ENCODE data around the gene POU6F2.

The POU6F2 gene

DNA sequence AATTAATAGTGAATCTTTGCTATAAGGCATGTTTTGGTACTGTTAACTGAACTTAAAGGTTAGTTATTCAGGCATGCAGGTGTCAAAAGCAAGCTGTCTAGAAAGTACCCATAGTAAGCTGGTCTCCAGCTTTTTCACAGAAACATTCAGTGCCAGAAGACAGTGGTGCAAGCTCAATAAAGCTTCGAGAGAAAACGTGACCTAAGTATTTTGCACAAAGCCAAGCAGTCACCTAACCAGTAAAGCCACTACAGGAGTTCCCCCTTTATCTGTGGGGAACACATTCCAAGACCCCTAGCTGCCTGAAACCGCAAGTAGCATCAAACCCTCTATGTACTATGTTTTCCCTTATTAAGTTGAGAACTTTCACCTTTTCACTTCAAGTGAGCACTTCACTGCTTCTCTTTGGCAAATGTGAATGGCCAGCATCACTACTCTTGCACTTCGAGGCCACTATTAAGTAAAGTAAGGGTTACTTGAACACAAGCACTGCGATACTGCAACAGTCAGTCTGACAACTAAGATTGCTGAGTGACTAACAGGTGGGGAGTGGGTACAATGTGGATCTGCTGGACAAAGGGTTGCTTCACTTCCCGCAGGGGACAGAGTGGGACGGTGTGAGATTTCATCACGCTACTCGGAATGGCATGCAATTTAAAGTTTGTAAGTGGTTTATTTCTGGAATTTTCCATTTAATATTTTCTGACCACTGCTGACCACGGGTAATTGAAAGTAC lies 334.7 kb downstream of the POU6F2 start:
- Histone ChIP-seq H3K4me1 (ENCODE audit: control insufficient read depth, insufficient read depth, low read length) (no peaks in the 10 kb centered on the region), H3K36me3 (ENCODE audit: control insufficient read depth in 2 of 2, insufficient read depth in 1 of 2, low read length in 2 of 2) (no peaks in the 10 kb centered on the region), H3K9me3 (ENCODE audit: control insufficient read depth, insufficient read depth, low read depth, low read length) (no peaks in the 10 kb centered on the region), H3K27ac (ENCODE audit: extremely low read depth, low read depth, low read length) (no peak overlapping the region), H3K4me3 (ENCODE audit: low read depth, low read length) (no peak overlapping the region)
- POLR2A ChIA-PET, result no interaction called here
- CTCF ChIA-PET, result interaction anchor here (1.4 kb wide), 1 partner anchor 45 kb away, joined by 4 read pairs; no protein-coding TSS in a partner anchor
- TF ChIP-seq ZNF416 (tag by site-specific recombination; IDR thresholded peaks at IDR 0.05) (no peak), ZNF677 (tag by site-specific recombination; IDR thresholded peaks at IDR 0.05) (no peak), OSR2 (tag by site-specific recombination; IDR thresholded peaks at IDR 0.05) (no peak), ZNF138 (tag by site-specific recombination; IDR thresholded peaks at IDR 0.05; ENCODE audit: borderline replicate concordance) (no peak), HOXA7 (CRISPR knock-in tag; IDR thresholded peaks at IDR 0.05; ENCODE audit: borderline replicate concordance) (no peak), ZNF214 (tag by site-specific recombination; IDR thresholded peaks at IDR 0.05; ENCODE audit: borderline replicate concordance) (no peak)
- TF ChIP-seq, protein P1, sequence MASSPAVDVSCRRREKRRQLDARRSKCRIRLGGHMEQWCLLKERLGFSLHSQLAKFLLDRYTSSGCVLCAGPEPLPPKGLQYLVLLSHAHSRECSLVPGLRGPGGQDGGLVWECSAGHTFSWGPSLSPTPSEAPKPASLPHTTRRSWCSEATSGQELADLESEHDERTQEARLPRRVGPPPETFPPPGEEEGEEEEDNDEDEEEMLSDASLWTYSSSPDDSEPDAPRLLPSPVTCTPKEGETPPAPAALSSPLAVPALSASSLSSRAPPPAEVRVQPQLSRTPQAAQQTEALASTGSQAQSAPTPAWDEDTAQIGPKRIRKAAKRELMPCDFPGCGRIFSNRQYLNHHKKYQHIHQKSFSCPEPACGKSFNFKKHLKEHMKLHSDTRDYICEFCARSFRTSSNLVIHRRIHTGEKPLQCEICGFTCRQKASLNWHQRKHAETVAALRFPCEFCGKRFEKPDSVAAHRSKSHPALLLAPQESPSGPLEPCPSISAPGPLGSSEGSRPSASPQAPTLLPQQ (tag by site-specific recombination; IDR thresholded peaks at IDR 0.05), result no peak

DNA sequence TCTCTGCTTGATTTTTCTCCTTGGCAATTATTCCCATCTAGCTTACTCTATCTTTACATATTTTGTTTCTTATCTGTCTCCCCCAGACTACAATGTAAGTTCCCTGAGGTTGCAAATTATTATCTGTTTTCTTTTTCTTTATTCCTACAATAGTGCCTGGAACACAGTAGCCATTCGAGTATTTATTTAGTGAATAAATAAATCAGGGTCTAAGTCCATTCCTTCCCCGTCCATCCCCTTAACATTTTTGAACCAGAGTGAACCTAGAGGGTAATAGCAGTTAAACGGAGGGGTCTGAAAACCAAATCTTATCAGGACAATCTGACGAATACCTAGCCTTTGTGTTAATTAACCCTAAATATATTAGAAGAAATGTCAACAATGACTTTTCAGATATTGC lies 335.7 kb downstream of the POU6F2 start:
- TF ChIP-seq OSR2 (tag by site-specific recombination; IDR thresholded peaks at IDR 0.05), result no peak
- TF ChIP-seq ZNF530 (tag by site-specific recombination; IDR thresholded peaks at IDR 0.05; ENCODE audit: low read depth), result no peak
- no peak for TF ChIP-seq FEZF1 (tag by site-specific recombination; IDR thresholded peaks at IDR 0.05)
- no peak for TF ChIP-seq ZNF366 (tag by site-specific recombination; conservative IDR thresholded peaks at IDR 0.05)
- Histone ChIP-seq H3K36me3 (ENCODE audit: control insufficient read depth in 2 of 2, insufficient read depth in 1 of 2, low read length in 2 of 2) (no peaks in the 10 kb centered on the region), H3K4me3 (ENCODE audit: low read depth, low read length) (no peak overlapping the region), H3K27ac (ENCODE audit: extremely low read depth, low read depth, low read length) (no peak overlapping the region), H3K9me3 (ENCODE audit: control insufficient read depth, insufficient read depth, low read depth, low read length) (no peaks in the 10 kb centered on the region), H3K4me1 (ENCODE audit: control insufficient read depth, insufficient read depth, low read length) (no peaks in the 10 kb centered on the region)
- CTCF ChIA-PET, result interaction anchor here (0.6 kb wide), 1 partner anchor 336 kb away, joined by 3 read pairs; no protein-coding TSS in a partner anchor
- POLR2A ChIA-PET, result no interaction called here

DNA sequence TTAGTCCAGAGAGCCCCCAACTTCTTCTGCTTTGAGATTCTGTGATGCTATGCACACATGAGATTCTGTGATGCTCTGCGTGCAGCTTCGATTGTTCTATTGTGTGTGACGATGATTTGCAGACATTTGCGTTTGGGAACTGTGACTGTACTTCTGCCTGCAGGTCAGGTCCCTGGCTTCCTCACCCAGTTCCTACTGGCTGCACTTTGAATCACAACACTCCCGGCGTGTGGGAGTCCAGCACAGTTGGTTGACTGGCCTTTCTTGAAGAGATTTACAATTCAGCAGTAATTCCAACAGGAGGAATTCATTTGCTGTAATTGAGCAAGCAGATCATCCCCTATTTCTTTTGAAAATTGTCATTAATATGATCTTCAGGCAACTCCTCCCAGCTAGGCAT lies 336.3 kb downstream of the POU6F2 start:
- H3K4me1 ChIP-seq (ENCODE audit: control insufficient read depth, insufficient read depth, low read length), result no peaks in the 10 kb centered on the region
- H3K9me3 ChIP-seq (ENCODE audit: control insufficient read depth, insufficient read depth, low read depth, low read length), result no peaks in the 10 kb centered on the region
- no peak overlapping the region for H3K27ac ChIP-seq (ENCODE audit: extremely low read depth, low read depth, low read length)
- H3K36me3 ChIP-seq (ENCODE audit: control insufficient read depth in 2 of 2, insufficient read depth in 1 of 2, low read length in 2 of 2), result no peaks in the 10 kb centered on the region
- CTCF ChIA-PET, result no interaction called here
- TF ChIP-seq ZNF623 (tag by site-specific recombination; IDR thresholded peaks at IDR 0.05) (no peak), ZFP3 (tag by site-specific recombination; IDR thresholded peaks at IDR 0.05; ENCODE audit: low read depth) (no peak), ZNF670 (tag by site-specific recombination; IDR thresholded peaks at IDR 0.05; ENCODE audit: low read depth) (no peak), ZNF266 (tag by site-specific recombination; IDR thresholded peaks at IDR 0.05; ENCODE audit: low read depth) (no peak), ZNF354C (tag by site-specific recombination; IDR thresholded peaks at IDR 0.05; ENCODE audit: borderline replicate concordance, low read depth) (no peak), KLF16 (tag by site-specific recombination; IDR thresholded peaks at IDR 0.05) (no peak), ZNF184 (tag by site-specific recombination; IDR thresholded peaks at IDR 0.05) (no peak), ZNF311 (tag by site-specific recombination; IDR thresholded peaks at IDR 0.05; ENCODE audit: borderline replicate concordance) (no peak), BCL11B (tag by site-specific recombination; IDR thresholded peaks at IDR 0.05; ENCODE audit: low read depth) (no peak), KLF10 (tag by site-specific recombination; IDR thresholded peaks at IDR 0.05) (no peak)
- H3K4me3 ChIP-seq (ENCODE audit: low read depth, low read length), result no peak overlapping the region
- POLR2A ChIA-PET, result no interaction called here

Data from HEK293 (cell line).